ENCODE data around the gene ERN1.

ERN1 gene

DNA sequence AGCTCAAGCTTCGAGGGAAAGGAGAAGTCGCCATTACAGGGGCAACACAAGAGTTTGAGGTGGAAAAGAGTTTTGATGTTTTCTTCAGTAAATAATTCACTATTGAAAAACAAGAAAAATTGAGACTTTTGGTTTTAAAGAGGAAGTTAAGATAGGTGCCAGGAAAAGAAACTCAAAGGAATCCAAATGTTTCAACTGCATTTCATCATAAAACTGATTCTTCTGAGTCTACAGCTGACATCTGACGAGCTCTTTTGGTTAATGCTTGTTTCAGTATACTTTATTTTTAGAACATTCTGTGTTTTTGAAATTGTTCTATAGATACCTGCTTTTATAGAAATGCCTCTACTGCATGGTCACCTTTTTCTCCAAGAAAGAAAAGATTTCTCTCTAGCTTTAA lies 54.0 kb downstream of the ERN1 start:
- TF ChIP-seq, protein P1, sequence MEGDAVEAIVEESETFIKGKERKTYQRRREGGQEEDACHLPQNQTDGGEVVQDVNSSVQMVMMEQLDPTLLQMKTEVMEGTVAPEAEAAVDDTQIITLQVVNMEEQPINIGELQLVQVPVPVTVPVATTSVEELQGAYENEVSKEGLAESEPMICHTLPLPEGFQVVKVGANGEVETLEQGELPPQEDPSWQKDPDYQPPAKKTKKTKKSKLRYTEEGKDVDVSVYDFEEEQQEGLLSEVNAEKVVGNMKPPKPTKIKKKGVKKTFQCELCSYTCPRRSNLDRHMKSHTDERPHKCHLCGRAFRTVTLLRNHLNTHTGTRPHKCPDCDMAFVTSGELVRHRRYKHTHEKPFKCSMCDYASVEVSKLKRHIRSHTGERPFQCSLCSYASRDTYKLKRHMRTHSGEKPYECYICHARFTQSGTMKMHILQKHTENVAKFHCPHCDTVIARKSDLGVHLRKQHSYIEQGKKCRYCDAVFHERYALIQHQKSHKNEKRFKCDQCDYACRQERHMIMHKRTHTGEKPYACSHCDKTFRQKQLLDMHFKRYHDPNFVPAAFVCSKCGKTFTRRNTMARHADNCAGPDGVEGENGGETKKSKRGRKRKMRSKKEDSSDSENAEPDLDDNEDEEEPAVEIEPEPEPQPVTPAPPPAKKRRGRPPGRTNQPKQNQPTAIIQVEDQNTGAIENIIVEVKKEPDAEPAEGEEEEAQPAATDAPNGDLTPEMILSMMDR (IDR thresholded peaks at IDR 0.05; ENCODE audit: insufficient read depth, low read length) = no peak
- peak; percentile 41; the same call in 1 of the 2 replicates for TF ChIP-seq SPI1 (IDR thresholded peaks at IDR 0.05; ENCODE audit: borderline replicate concordance, low read depth)
- Histone ChIP-seq H3K4me3 (replicated peaks; ENCODE audit: insufficient read depth, low read length) (no peak overlapping the region), H3K27me3 (ENCODE audit: insufficient read depth, poor library complexity, severe bottlenecking) (no peaks in the 10 kb centered on the region), H3K27ac (replicated peaks) (peak overlapping the region; percentile 93)
- DNase-seq (ENCODE audit: low read depth in 1 of 2, low spot score in 1 of 2) = no peak

DNA sequence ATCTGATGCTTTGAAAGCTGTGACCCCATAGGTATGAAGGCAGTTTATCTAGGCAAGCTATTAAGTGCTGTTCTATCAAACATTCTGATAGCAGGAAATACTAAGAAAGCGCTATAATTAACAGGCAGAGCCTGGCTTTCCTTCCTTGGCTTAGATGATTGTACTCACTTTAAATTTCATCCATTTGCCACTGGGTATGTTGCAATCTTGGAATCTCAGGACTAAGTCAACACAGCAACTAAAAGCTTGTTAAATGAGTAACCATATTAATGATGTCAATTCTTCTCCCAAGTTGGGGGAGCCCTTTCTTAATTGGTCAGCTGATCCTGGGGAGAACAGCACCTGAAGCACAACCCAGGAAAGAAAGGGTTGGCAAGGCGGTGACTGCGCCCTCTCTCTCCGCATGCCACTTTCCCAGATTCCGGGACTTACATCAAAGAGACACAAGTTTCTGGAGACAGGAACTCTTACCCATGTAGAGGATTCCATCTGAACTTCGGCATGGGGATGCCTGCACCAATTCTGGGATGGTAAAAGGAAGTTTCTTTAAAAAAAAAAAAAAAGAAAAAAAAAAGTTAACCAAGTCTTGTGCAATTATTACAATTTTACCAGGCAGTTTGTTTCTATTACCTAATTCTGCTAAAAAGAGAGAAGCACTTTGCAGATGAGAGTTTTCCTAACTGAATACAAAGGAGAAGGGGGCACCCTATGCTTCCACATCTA lies 55.1 kb downstream of the ERN1 start:
- peak; percentile 43 to 63 for DNase-seq (ENCODE audit: low read depth in 1 of 2, low spot score in 1 of 2)
- Histone ChIP-seq H3K27me3 (ENCODE audit: insufficient read depth, poor library complexity, severe bottlenecking) (no peaks in the 10 kb centered on the region), H3K4me3 (replicated peaks; ENCODE audit: insufficient read depth, low read length) (peak overlapping the region; percentile 9), H3K27ac (replicated peaks) (peak overlapping the region; percentile 93)
- TF ChIP-seq, protein P2, sequence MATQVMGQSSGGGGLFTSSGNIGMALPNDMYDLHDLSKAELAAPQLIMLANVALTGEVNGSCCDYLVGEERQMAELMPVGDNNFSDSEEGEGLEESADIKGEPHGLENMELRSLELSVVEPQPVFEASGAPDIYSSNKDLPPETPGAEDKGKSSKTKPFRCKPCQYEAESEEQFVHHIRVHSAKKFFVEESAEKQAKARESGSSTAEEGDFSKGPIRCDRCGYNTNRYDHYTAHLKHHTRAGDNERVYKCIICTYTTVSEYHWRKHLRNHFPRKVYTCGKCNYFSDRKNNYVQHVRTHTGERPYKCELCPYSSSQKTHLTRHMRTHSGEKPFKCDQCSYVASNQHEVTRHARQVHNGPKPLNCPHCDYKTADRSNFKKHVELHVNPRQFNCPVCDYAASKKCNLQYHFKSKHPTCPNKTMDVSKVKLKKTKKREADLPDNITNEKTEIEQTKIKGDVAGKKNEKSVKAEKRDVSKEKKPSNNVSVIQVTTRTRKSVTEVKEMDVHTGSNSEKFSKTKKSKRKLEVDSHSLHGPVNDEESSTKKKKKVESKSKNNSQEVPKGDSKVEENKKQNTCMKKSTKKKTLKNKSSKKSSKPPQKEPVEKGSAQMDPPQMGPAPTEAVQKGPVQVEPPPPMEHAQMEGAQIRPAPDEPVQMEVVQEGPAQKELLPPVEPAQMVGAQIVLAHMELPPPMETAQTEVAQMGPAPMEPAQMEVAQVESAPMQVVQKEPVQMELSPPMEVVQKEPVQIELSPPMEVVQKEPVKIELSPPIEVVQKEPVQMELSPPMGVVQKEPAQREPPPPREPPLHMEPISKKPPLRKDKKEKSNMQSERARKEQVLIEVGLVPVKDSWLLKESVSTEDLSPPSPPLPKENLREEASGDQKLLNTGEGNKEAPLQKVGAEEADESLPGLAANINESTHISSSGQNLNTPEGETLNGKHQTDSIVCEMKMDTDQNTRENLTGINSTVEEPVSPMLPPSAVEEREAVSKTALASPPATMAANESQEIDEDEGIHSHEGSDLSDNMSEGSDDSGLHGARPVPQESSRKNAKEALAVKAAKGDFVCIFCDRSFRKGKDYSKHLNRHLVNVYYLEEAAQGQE (IDR thresholded peaks at IDR 0.05; ENCODE audit: insufficient replicate concordance, low read depth) = no peak
- no peak for TF ChIP-seq GABPA (IDR thresholded peaks at IDR 0.05; ENCODE audit: low read depth)
- 0 out of 2 replicates have a peak, but pooled peaks have one; percentile 16 for TF ChIP-seq SPI1 (IDR thresholded peaks at IDR 0.05; ENCODE audit: borderline replicate concordance, low read depth)
- TF ChIP-seq, protein P1 (IDR thresholded peaks at IDR 0.05; ENCODE audit: insufficient read depth, low read length) = no peak
- no peak for TF ChIP-seq POLR2AphosphoS5 (IDR thresholded peaks at IDR 0.05; ENCODE audit: low read depth)

DNA sequence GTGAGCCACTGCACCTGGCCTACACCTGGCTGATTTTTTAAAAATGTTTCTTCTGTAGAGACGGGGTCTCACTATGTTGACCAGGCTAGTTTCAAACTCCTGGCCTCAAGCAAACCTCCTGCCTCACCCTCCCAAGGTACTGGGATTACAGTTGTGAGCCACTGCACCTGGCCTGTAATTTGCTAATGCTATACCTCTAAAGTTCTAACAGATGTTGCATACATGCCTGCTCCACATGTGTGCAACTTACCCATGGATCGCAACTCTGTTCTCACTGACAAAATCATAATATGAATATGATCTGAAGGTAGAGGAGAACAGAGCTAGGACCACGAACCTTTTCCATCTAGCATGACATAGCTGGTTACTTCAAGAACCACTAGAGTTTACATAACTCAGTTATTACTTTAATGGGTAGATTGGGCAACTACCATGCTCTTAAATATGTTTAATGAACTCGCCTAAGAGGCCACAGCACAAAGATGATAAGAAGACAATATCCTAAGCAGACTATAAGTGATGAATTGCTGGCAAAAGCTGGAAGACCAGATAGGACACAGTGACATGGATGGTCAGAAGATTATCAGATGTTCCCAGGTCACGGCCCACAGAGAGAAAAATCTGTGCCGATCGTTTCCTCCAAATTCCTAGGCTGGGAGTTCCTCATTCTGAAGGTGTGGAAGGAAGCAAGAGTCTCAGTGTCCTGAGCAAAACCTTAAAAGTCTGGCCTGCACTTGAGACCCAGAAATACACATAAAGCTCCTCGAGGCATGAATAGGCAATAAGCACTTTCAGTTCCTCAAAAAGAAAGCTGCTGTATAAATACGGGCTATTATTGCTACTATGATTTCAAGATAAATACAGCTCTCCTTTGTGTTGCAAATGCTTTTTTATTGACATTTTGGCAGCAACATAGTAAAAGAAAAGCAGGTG lies 55.9 kb downstream of the ERN1 start:
- Histone ChIP-seq H3K27ac (replicated peaks) (peak overlapping the region; percentile 93), H3K4me3 (replicated peaks; ENCODE audit: insufficient read depth, low read length) (no peak overlapping the region), H3K27me3 (ENCODE audit: insufficient read depth, poor library complexity, severe bottlenecking) (no peaks in the 10 kb centered on the region)
- TF ChIP-seq, protein P1 (IDR thresholded peaks at IDR 0.05; ENCODE audit: insufficient read depth, low read length) = no peak
- TF ChIP-seq, protein P2 (IDR thresholded peaks at IDR 0.05; ENCODE audit: insufficient replicate concordance, low read depth) = no peak
- TF ChIP-seq POLR2AphosphoS5 (IDR thresholded peaks at IDR 0.05; ENCODE audit: low read depth) (no peak), SPI1 (IDR thresholded peaks at IDR 0.05; ENCODE audit: borderline replicate concordance, low read depth) (peak; percentile 94), GABPA (IDR thresholded peaks at IDR 0.05; ENCODE audit: low read depth) (no peak)
- peak; percentile 55 to 61 for DNase-seq (ENCODE audit: low read depth in 1 of 2, low spot score in 1 of 2)

Measured in HL-60 (cell line).